WTC11 (cell line): ENCODE measurements around the gene TNIK. TPM values are rescaled to one million over a fixed set of nuclear protein-coding genes. Genes with fewer than 3 reads are reported as not detected.

Source experiments
- ATAC-seq: fragments of 200-7000 bp; cut with Tn5 transposase; 2 replicates; pipeline ENCODE4 v1.10.0; 2021; ENCODE audit warnings: mild to moderate bottlenecking, moderate library complexity
- CTCF ChIA-PET: fragments of 300-600 bp; sonication (Branson Sonifier 250); formaldehyde crosslinking; loops from one replicate; lab custom pipeline; 2021; ENCODE audit warnings: antibody characterized with exemption; lab: Charles Lee
- POLR2A ChIA-PET: fragments of 350-600 bp; sonication (Branson Sonifier 250); formaldehyde crosslinking; loops from one replicate; lab custom pipeline; 2021; ENCODE audit warnings: antibody characterized with exemption; lab: Charles Lee
- DNase-seq: peaks from one replicate; pipeline ENCODE4 v3.0.0; 2021; ENCODE audit warnings: low spot score
- H3K27ac Mint-ChIP-seq: 2 replicates; pipeline ENCODE4 v1.8.0; 2021; ENCODE audit warnings: mixed read lengths
- H3K27me3 Mint-ChIP-seq: 2 replicates; pipeline ENCODE4 v1.8.0; 2021; ENCODE audit warnings: low read depth, mild to moderate bottlenecking, moderate library complexity, mixed read lengths
- H3K36me3 Mint-ChIP-seq: 2 replicates; pipeline ENCODE4 v1.8.0; 2021; ENCODE audit warnings: mixed read lengths
- H3K4me1 Mint-ChIP-seq: 2 replicates; pipeline ENCODE4 v1.8.0; 2022; ENCODE audit warnings: mixed read lengths
- H3K4me3 Mint-ChIP-seq: 2 replicates; pipeline ENCODE4 v1.8.0; 2021; ENCODE audit warnings: mild to moderate bottlenecking, moderate library complexity, mixed read lengths
- H3K9me3 Mint-ChIP-seq: 2 replicates; pipeline ENCODE4 v1.8.0; 2021; ENCODE audit warnings: mixed read lengths
- ATF3 ChIP-seq: sonication (generic); formaldehyde crosslinking; conservative IDR thresholded peaks from 2 replicates; pipeline ENCODE4 v1.8.1; 2022; ENCODE audit warnings: mild to moderate bottlenecking, missing genetic modification reagents
- CDX4 ChIP-seq: fragments of 250-450 bp; sonication (Bioruptor Pico); IDR thresholded peaks from 2 replicates; pipeline ENCODE4 v1.9.0; 2021; ENCODE audit warnings: moderate library complexity, mild to moderate bottlenecking, inconsistent platforms, borderline replicate concordance
- ELF4 ChIP-seq: sonication (generic); formaldehyde crosslinking; IDR thresholded peaks from 2 replicates; pipeline ENCODE4 v1.8.1; 2022; ENCODE audit warnings: low read depth, mild to moderate bottlenecking, moderate library complexity, missing genetic modification reagents
- EMX1 ChIP-seq: fragments of 250-450 bp; sonication (Bioruptor Pico); IDR thresholded peaks from 2 replicates; pipeline ENCODE4 v1.8.0; 2021; ENCODE audit warnings: mild to moderate bottlenecking
- ESRRA ChIP-seq: sonication (generic); formaldehyde crosslinking; IDR thresholded peaks from 2 replicates; pipeline ENCODE4 v1.8.1; 2022; ENCODE audit warnings: mild to moderate bottlenecking, missing genetic modification reagents, borderline replicate concordance
- MXD4 ChIP-seq: fragments of 250-450 bp; sonication (Bioruptor Pico); IDR thresholded peaks from 2 replicates; pipeline ENCODE4 v1.8.0; 2021; ENCODE audit warnings: mild to moderate bottlenecking, moderate library complexity, borderline replicate concordance
- NFATC4 ChIP-seq: fragments of 250-450 bp; sonication (Bioruptor Pico); IDR thresholded peaks from 2 replicates; pipeline ENCODE4 v1.9.0; 2021; ENCODE audit warnings: mild to moderate bottlenecking
- NR2C2 ChIP-seq: sonication (generic); formaldehyde crosslinking; IDR thresholded peaks from 2 replicates; pipeline ENCODE4 v1.8.0; 2022; ENCODE audit warnings: mild to moderate bottlenecking, missing genetic modification reagents
- PRDM15 ChIP-seq: sonication (generic); formaldehyde crosslinking; IDR thresholded peaks from 2 replicates; pipeline ENCODE4 v1.8.0; 2022; ENCODE audit warnings: missing genetic modification reagents
- STAT6 ChIP-seq: sonication (generic); formaldehyde crosslinking; conservative IDR thresholded peaks from 2 replicates; pipeline ENCODE4 v1.8.1; 2023; ENCODE audit warnings: mild to moderate bottlenecking, low read depth, missing genetic modification reagents, moderate library complexity
- TP53 ChIP-seq: sonication (generic); formaldehyde crosslinking; IDR thresholded peaks from 2 replicates; pipeline ENCODE4 v1.8.1; 2023; ENCODE audit warnings: mild to moderate bottlenecking, missing genetic modification reagents
- ZBTB43 ChIP-seq: sonication (generic); formaldehyde crosslinking; IDR thresholded peaks from 2 replicates; pipeline ENCODE4 v1.8.1; 2023; ENCODE audit warnings: mild to moderate bottlenecking, missing genetic modification reagents
- ZNF121 ChIP-seq: sonication (generic); formaldehyde crosslinking; IDR thresholded peaks from 2 replicates; pipeline ENCODE4 v1.8.0; 2023; ENCODE audit warnings: missing genetic modification reagents
- ZSCAN18 ChIP-seq: fragments of 250-450 bp; sonication (Bioruptor Pico); IDR thresholded peaks from 2 replicates; pipeline ENCODE4 v2.1.2; 2022; ENCODE audit warnings: mild to moderate bottlenecking, moderate library complexity
- total RNA-seq: library from RNA; stranded (reverse); gene quantifications from 3 replicates; pipeline ENCODE4 v1.2.3, GENCODE V29; 2021

Gene TNIK
- total RNA-seq, 1 experiment from 2014 or later = 50.3 TPM

GRCh38 chr3:171384101-171384891 lies 75.9 kb downstream of the TNIK start:
- TF ChIP-seq NFATC4 (CRISPR knock-in tag) (no peak), ESRRA (no peak), NR2C2 (CRISPR knock-in tag) (no peak), MXD4 (CRISPR knock-in tag) (no peak), CDX4 (CRISPR knock-in tag) (no peak), ELF4 (CRISPR knock-in tag) (no peak), EMX1 (no peak), ZBTB43 (CRISPR knock-in tag) (no peak), ZNF121 (no peak), TP53 (no peak), ZSCAN18 (CRISPR knock-in tag) (no peak), PRDM15 (CRISPR knock-in tag) (no peak), ATF3 (no peak), STAT6 (CRISPR knock-in tag) (no peak)
- Mint-ChIP-seq H3K9me3 (no peaks in the 10 kb centered on the region), H3K4me3 (peak overlapping the region; percentile 10), H3K27me3 (no peaks in the 10 kb centered on the region), H3K4me1 (peaks cover 80% of the 10 kb centered on the region), H3K27ac (peak overlapping the region; percentile 6), H3K36me3 (no peaks in the 10 kb centered on the region)
- DNase-seq = no peak
- POLR2A ChIA-PET = no interaction called here
- CTCF ChIA-PET = interaction anchor here (4.5 kb wide), 1 partner anchor 69 kb away, joined by 26 read pairs; no protein-coding TSS in a partner anchor
- peak; percentile 56 for ATAC-seq
